ENCODE results near the gene CMTM2.

DNA sequence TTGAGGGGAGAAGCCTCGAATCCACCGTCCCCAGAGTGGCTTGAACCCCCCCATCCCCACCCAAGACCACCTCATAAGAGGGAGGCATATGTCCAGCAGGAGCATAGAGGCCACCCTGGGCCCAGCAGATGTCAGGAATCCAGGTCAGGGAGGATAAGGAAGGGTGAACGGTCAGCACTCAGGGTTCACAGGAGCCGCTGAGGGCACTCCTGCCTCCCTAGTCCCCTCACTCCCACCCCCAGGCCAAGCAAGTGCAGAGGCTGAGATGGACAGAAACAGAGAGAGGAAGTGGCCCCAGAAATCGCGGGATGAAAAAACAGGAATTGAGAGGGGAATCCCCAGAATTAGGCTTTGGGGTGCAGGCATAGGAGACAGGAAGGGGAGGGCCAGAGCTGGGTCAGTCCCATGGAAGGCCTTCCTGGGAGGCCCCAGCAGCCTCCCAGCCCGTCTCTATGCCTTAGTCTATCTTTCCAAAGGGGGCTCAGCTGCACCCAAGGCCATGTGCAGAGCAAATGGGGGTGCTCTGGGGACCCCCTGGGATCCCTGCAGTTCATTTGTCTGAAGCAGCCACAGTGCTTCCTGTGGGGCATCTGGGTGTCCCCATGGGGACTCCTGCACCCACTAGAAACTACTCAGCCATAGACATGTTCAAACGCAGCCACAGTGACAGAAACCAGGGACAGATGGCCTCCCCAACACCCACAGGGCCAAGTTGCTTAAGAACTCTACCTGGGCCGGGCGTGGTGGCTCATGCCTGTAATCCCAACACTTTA, 26.9 kb downstream of the CMTM2 start:
- TF ChIP-seq, protein P1, sequence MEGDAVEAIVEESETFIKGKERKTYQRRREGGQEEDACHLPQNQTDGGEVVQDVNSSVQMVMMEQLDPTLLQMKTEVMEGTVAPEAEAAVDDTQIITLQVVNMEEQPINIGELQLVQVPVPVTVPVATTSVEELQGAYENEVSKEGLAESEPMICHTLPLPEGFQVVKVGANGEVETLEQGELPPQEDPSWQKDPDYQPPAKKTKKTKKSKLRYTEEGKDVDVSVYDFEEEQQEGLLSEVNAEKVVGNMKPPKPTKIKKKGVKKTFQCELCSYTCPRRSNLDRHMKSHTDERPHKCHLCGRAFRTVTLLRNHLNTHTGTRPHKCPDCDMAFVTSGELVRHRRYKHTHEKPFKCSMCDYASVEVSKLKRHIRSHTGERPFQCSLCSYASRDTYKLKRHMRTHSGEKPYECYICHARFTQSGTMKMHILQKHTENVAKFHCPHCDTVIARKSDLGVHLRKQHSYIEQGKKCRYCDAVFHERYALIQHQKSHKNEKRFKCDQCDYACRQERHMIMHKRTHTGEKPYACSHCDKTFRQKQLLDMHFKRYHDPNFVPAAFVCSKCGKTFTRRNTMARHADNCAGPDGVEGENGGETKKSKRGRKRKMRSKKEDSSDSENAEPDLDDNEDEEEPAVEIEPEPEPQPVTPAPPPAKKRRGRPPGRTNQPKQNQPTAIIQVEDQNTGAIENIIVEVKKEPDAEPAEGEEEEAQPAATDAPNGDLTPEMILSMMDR (conservative IDR thresholded peaks at IDR 0.05 in 1 of 2, IDR thresholded peaks at IDR 0.05 in 1 of 2; ENCODE audit: extremely low read depth in 1 of 2, insufficient read depth in 1 of 2, low read depth in 1 of 2, low read length in 2 of 2), result no peak
- no peak for TF ChIP-seq EZH2 (IDR thresholded peaks at IDR 0.05; ENCODE audit: borderline replicate concordance, low read length)
